Activated B cell treated with CpG ODN at 0.5 μM for 24 hours (primary cell): ENCODE results near the gene NLE1. TPM values are rescaled to one million over a fixed set of nuclear protein-coding genes. Genes with fewer than 3 reads are reported as not detected.

Source experiments
- ATAC-seq: fragments of 200-7000 bp; cut with Tn5 transposase; one replicate; pipeline ENCODE4 v1.10.0; 2021; ENCODE audit warnings: low read depth, mild to moderate bottlenecking, moderate library complexity
- CTCF ChIA-PET: fragments of 350-600 bp; sonication (Branson Sonifier 250); formaldehyde crosslinking; loops from one replicate; lab custom pipeline; 2021; ENCODE audit warnings: antibody characterized with exemption; lab: Charles Lee
- POLR2A ChIA-PET: fragments of 350-600 bp; sonication (Branson Sonifier 250); formaldehyde crosslinking; loops from one replicate; lab custom pipeline; 2021; ENCODE audit warnings: antibody characterized with exemption; lab: Charles Lee
- DNase-seq: peaks from one replicate; pipeline ENCODE4 v3.0.0; 2022
- H3K27ac Mint-ChIP-seq: one replicate; pipeline ENCODE4 v1.8.0; 2020; ENCODE audit warnings: mixed read lengths
- H3K27me3 Mint-ChIP-seq: one replicate; pipeline ENCODE4 v1.8.0; 2021; ENCODE audit warnings: mixed read lengths
- H3K36me3 Mint-ChIP-seq: one replicate; pipeline ENCODE4 v1.8.0; 2021; ENCODE audit warnings: low read depth, mixed read lengths
- H3K4me1 Mint-ChIP-seq: one replicate; pipeline ENCODE4 v1.8.0; 2021; ENCODE audit warnings: mixed read lengths
- H3K4me3 Mint-ChIP-seq: one replicate; pipeline ENCODE4 v1.8.0; 2020; ENCODE audit warnings: mild to moderate bottlenecking, mixed read lengths
- H3K9me3 Mint-ChIP-seq: one replicate; pipeline ENCODE4 v1.8.0; 2020; ENCODE audit warnings: mixed read lengths
- intact Hi-C: fragments of 100-400 bp; cut with micrococcal nuclease; formaldehyde crosslinking; loops from one replicate; pipeline ENCODE4 v1.15.1; 2024
- total RNA-seq: library from RNA; stranded (reverse); gene quantifications from 2 replicates; pipeline ENCODE4 v1.2.3, GENCODE V29; 2022
- TF ChIP-seq, protein P1 (sequence below): fragments of 200-600 bp; IDR thresholded peaks from one replicate; pipeline ENCODE4 v1.8.0; 2022; ENCODE audit warnings: antibody characterized with exemption, mild to moderate bottlenecking

The NLE1 gene
- total RNA-seq, 1 donor from 2014 or later, result 26.3 TPM

DNA sequence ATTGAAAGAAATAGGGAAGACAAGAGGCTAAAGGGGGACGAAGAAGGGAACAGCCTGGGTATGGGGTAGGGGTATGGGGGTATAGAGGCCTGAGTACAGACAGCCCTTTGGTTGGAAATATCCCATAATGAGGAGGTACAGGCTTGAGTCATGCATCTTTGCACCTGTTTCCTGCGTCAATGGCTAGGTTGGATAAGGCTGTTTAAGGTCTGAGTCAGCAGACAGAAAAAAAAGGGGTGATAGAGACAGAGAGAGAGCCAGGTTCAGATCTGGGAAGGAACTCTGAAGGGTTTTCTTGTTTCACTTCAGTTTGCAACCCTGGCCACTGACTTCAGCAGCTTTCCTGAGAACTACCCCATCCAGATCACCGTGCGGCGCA, 12.1 kb downstream of the NLE1 start:
- Mint-ChIP-seq H3K27ac (no peak overlapping the region), H3K4me3 (no peak overlapping the region), H3K9me3 (no peaks in the 10 kb centered on the region), H3K4me1 (no peaks in the 10 kb centered on the region), H3K36me3 (peaks cover 48% of the 10 kb centered on the region), H3K27me3 (no peaks in the 10 kb centered on the region)
- DNase-seq (no peak), ATAC-seq (no peak)
- intact Hi-C loops, result no loop called here
- POLR2A ChIA-PET, result no interaction called here
- CTCF ChIA-PET, result interaction anchor here (1.9 kb wide), 1 partner anchor 11 kb away, joined by 6 read pairs; the partner anchor contains the start of gene RAD51D
- TF ChIP-seq, protein P1, sequence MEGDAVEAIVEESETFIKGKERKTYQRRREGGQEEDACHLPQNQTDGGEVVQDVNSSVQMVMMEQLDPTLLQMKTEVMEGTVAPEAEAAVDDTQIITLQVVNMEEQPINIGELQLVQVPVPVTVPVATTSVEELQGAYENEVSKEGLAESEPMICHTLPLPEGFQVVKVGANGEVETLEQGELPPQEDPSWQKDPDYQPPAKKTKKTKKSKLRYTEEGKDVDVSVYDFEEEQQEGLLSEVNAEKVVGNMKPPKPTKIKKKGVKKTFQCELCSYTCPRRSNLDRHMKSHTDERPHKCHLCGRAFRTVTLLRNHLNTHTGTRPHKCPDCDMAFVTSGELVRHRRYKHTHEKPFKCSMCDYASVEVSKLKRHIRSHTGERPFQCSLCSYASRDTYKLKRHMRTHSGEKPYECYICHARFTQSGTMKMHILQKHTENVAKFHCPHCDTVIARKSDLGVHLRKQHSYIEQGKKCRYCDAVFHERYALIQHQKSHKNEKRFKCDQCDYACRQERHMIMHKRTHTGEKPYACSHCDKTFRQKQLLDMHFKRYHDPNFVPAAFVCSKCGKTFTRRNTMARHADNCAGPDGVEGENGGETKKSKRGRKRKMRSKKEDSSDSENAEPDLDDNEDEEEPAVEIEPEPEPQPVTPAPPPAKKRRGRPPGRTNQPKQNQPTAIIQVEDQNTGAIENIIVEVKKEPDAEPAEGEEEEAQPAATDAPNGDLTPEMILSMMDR, result no peak

DNA sequence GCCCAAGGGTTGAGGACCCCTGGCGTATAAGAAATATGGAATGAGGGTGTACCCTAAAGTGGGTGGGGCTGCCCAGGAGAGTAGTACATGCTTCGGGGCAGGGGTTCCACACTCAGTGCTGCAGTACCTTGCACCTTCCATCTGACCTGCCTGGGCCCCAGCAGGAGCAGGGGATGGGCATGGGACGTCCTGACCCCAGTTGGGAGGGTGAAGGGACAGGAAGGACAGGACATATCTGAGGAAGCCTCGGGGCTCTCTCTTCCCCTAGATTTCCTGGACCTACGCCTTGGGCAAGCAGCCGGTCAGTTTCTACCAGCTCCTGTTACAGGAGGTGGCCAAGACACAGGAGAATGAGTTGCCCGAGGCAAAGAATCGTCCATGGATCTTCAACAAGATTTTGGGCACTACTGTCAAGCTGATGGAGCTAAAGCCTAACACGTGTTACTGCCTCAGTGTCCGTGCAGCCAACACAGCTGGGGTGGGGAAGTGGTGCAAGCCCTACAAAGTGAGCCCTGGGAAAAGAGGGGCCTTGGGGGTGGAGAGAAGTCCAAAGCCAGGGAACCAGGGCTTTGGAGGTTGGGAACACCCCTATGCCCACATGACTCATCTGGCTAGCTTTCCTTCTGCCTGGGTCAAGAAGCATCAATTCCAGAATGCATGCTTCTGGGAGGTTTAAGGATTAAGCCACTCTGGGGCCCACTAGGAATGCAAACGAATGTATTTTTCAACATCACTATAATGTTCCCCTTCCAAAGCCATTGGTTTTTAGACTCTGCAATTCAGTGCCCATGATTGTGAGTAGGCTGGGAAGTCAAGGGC, 12.7 kb downstream of the NLE1 start:
- intact Hi-C loops, result no loop called here
- Mint-ChIP-seq H3K36me3 (peaks cover 42% of the 10 kb centered on the region), H3K27ac (no peak overlapping the region), H3K4me1 (no peaks in the 10 kb centered on the region), H3K9me3 (no peaks in the 10 kb centered on the region), H3K4me3 (no peak overlapping the region), H3K27me3 (no peaks in the 10 kb centered on the region)
- DNase-seq (no peak), ATAC-seq (no peak)
- TF ChIP-seq, protein P1, result no peak
- ChIA-PET CTCF (no interaction called here), POLR2A (no interaction called here)

DNA sequence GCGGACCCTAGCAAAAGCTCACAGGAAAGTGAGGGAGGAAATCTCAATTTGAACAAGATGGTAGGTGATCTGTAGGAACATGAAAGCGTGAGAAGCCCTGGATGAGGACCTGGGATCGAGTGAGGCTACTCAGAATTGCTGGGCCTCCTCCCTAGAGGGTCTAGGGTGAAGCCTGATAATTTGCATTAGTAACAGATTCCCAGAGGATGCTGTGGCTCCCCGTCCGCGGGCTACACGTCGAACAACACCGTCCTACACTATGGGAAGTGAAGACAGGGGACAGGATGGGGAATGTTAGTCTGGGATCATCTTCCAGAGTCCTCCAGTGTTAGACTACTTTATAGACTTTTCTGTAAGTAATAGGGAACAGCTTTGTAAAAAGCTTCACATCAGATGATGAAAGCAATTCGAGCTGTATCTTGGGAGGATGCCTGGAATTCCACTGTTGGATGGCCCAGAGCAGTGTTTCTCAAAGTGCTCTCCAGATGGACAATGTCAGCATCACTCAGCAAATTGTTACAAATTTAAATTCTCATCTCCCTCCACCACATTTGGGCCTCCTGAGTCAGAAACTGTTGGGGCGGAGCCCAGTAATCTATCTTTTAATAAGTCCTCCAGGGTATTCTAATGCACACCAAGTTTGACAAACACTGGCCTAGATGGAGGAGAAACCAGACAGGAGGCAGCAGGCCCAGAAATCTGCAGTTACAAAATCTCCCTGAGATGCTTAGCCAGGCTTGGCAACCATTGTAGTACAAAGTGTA, 14.2 kb downstream of the NLE1 start:
- POLR2A ChIA-PET, result no interaction called here
- Mint-ChIP-seq H3K4me3 (no peak overlapping the region), H3K27me3 (no peaks in the 10 kb centered on the region), H3K36me3 (peaks cover 27% of the 10 kb centered on the region), H3K27ac (no peak overlapping the region), H3K4me1 (no peaks in the 10 kb centered on the region), H3K9me3 (no peaks in the 10 kb centered on the region)
- TF ChIP-seq, protein P1, result no peak
- ATAC-seq (no peak), DNase-seq (no peak)
- intact Hi-C loops, result no loop called here
- CTCF ChIA-PET, result interaction anchor here (0.6 kb wide), 1 partner anchor 64 kb away, joined by 4 read pairs; no protein-coding TSS in a partner anchor

DNA sequence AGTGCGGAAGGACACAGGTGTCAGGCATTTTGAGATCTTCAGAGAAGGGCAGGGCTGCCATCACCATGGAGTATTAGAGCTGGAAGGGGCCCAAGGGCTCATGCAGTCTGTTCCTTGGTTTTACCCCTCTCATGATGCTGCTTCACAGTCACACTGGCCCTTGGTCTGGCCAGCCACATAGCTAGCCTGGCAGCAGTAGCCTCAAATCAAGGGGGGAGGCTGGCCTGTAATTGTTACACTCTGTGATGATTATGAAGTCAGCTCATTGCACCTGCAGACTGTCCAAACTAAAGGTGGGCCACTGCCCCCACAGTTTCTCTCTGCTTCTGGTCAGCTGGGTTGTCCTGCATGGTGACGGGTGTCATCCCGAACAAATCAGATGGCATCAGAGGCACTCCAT, 20.8 kb downstream of the NLE1 start, which contains the start of gene FNDC8:
Gene FNDC8, plus strand, starts transcription at position 301 of the 400 bp plus-strand sequence. Its CDS starts 79 bp downstream, at position 380.
- ChIA-PET CTCF (interaction anchor here (0.9 to 4.2 kb wide), 7 partner anchors 99 to 701 kb away, joined by 3 to 53 read pairs (median 5); no protein-coding TSS in a partner anchor), POLR2A (interaction anchor here (0.6 to 0.8 kb wide), 2 partner anchors 98 to 160 kb away, joined by 3 read pairs; partner anchors contain the start of genes CCT6B and ZNF830)
- peaks cover 7% of the 10 kb centered on the region for H3K36me3 Mint-ChIP-seq
- H3K27me3 Mint-ChIP-seq, result peaks cover 2% of the 10 kb centered on the region
- no peak for DNase-seq
- no peak within 1 kb of the TSS for H3K27ac Mint-ChIP-seq
- TF ChIP-seq, protein P1, result no peak
- peaks cover 26% of the 10 kb centered on the region for H3K4me1 Mint-ChIP-seq
- no peak for ATAC-seq
- no peaks in the 10 kb centered on the region for H3K9me3 Mint-ChIP-seq
- H3K4me3 Mint-ChIP-seq, result no peak within 1 kb of the TSS
- intact Hi-C loops, result no loop called here
